ENCODE results near the gene GALNT18. TPM values are rescaled to one million over a fixed set of nuclear protein-coding genes. Genes with fewer than 3 reads are reported as not detected.

The GALNT18 gene
- total and polyA plus RNA-seq, 2 of the 4 experiments (the other 2 are of a cell fraction), result 9.5 to 11.3 TPM

GRCh38 chr11:11493698-11494097 is 128.1 kb downstream of the GALNT18 start:
- H3K9me1 ChIP-seq (ENCODE audit: insufficient read depth, low read length), result no peaks in the 10 kb centered on the region
- H4K5ac ChIP-seq (ENCODE audit: low read depth, low read length), result no peak overlapping the region
- CTCF ChIA-PET, result no interaction called here
- no peaks in the 10 kb centered on the region for H3K9me3 ChIP-seq (ENCODE audit: control insufficient read depth, insufficient read depth, low read length)
- no peak overlapping the region for H3K14ac ChIP-seq (replicated peaks; ENCODE audit: low read depth, low read length)
- H3K4ac ChIP-seq (ENCODE audit: low read depth, low read length), result no peak overlapping the region
- no peak overlapping the region for H2BK5ac ChIP-seq (ENCODE audit: low read depth, low read length, poor library complexity, severe bottlenecking)
- H3K36me3 ChIP-seq (ENCODE audit: control insufficient read depth, insufficient read depth, low read length), result no peaks in the 10 kb centered on the region
- intact Hi-C loops (cut with micrococcal nuclease), result no loop called here
- H3K9ac ChIP-seq (ENCODE audit: low read depth, low read length), result no peak overlapping the region
- H3K79me1 ChIP-seq (ENCODE audit: low read depth in 1 of 2, low read length in 2 of 2), result no peaks in the 10 kb centered on the region
- no peak overlapping the region for H3K56ac ChIP-seq (ENCODE audit: extremely low read depth, insufficient read depth, low read length)
- H4K8ac ChIP-seq (ENCODE audit: low read depth in 2 of 2, low read length in 2 of 2), result no peak overlapping the region
- no peak overlapping the region for H3K18ac ChIP-seq (ENCODE audit: low read depth, low read length)
- BruUV-seq (replicated peaks), result no TSS peak
- dilution Hi-C loops (cut with HindIII; ENCODE audit: low sequenced_read_pairs, unreplicated experiment), result no loop called here
- POLR2A ChIA-PET (ENCODE audit: unreplicated experiment), result no interaction called here
- no peak overlapping the region for H2BK120ac ChIP-seq (ENCODE audit: low read depth, low read length)
- H3K27me3 ChIP-seq (ENCODE audit: control insufficient read depth, insufficient read depth, low read length), result peaks cover 4% of the 10 kb centered on the region
- no peak overlapping the region for H3K27ac ChIP-seq (ENCODE audit: insufficient read depth, low read length)
- H2BK20ac ChIP-seq (ENCODE audit: low read depth, low read length), result no peak overlapping the region
- no peak overlapping the region for H3K4me3 ChIP-seq (ENCODE audit: insufficient read depth, low read depth, low read length)
- no peak overlapping the region for H2AFZ ChIP-seq (replicated peaks; ENCODE audit: low read length, poor library complexity)
- no peak overlapping the region for H3K23ac ChIP-seq (ENCODE audit: low read depth, low read length)
- no peaks in the 10 kb centered on the region for H4K20me1 ChIP-seq (ENCODE audit: insufficient read depth, low read length)
- no peak overlapping the region for H2AK5ac ChIP-seq (ENCODE audit: low read depth, low read length)
- WGBS, 2 experiments (ENCODE audit: extremely low coverage in 2 of 2, insufficient read length in 1 of 2), result no CpG with 5 or more reads among the region's 6 CpGs
- H2AK9ac ChIP-seq (replicated peaks; ENCODE audit: low read depth, low read length, poor library complexity), result no peak overlapping the region
- ATAC-seq (ENCODE audit: low read depth), result no peak
- no peak for DNase-seq
- no peak overlapping the region for H2BK15ac ChIP-seq (ENCODE audit: low read depth, low read length)
- TF ChIP-seq MXI1 (IDR thresholded peaks at IDR 0.05; ENCODE audit: borderline replicate concordance, low read depth, low read length), result no peak
- TF ChIP-seq MAFK (IDR thresholded peaks at IDR 0.05; ENCODE audit: low read depth, low read length), result no peak
- TF ChIP-seq FOS (IDR thresholded peaks at IDR 0.05; ENCODE audit: low read depth, low read length), result no peak
- TF ChIP-seq BHLHE40 (IDR thresholded peaks at IDR 0.05; ENCODE audit: low read depth, low read length), result no peak
- TF ChIP-seq POLR2A (IDR thresholded peaks at IDR 0.05; ENCODE audit: low read depth, low read length), result no peak
- no peak for TF ChIP-seq CHD1 (IDR thresholded peaks at IDR 0.05; ENCODE audit: low read depth, low read length)
- no peak for TF ChIP-seq RAD21 (IDR thresholded peaks at IDR 0.05; ENCODE audit: low read length)
- TF ChIP-seq, protein P1, sequence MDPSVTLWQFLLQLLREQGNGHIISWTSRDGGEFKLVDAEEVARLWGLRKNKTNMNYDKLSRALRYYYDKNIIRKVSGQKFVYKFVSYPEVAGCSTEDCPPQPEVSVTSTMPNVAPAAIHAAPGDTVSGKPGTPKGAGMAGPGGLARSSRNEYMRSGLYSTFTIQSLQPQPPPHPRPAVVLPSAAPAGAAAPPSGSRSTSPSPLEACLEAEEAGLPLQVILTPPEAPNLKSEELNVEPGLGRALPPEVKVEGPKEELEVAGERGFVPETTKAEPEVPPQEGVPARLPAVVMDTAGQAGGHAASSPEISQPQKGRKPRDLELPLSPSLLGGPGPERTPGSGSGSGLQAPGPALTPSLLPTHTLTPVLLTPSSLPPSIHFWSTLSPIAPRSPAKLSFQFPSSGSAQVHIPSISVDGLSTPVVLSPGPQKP (IDR thresholded peaks at IDR 0.05; ENCODE audit: borderline replicate concordance, low read depth, low read length), result no peak
- no peak for TF ChIP-seq CTCF (conservative IDR thresholded peaks at IDR 0.05; ENCODE audit: low read depth, low read length)
- TF ChIP-seq NFE2L2 (IDR thresholded peaks at IDR 0.05; ENCODE audit: low read depth, low read length), result no peak
- no peaks in the 10 kb centered on the region for H3K4me1 ChIP-seq (ENCODE audit: control insufficient read depth, insufficient read depth, low read length)
- no peak overlapping the region for H4K91ac ChIP-seq (ENCODE audit: insufficient read depth, low read depth, low read length)
- no peak overlapping the region for H3K4me2 ChIP-seq (ENCODE audit: low read depth, low read length)
- in situ Hi-C loops (cut with MboI; ENCODE audit: low sequenced_read_pairs), result no loop called here

Data from IMR-90 (cell line).